Mesothelial cell of epicardium (in vitro differentiated cells): ENCODE measurements around the gene EFCAB8. TPM values are rescaled to one million over a fixed set of nuclear protein-coding genes. Genes with fewer than 3 reads are reported as not detected.

Experiments used
- DNase-seq, 2 experiments: peaks; one replicate each; pipeline ENCODE4 v3.0.0; 2021; ENCODE audit warnings: low spot score in 2 of 2; ENCODE audit not compliant: unreplicated experiment in 2 of 2
- H3K27ac Mint-ChIP-seq: 2 replicates; pipeline ENCODE4 v1.8.0; 2021; ENCODE audit warnings: mixed read lengths
- H3K27me3 Mint-ChIP-seq: 2 replicates; pipeline ENCODE4 v1.8.0; 2021; ENCODE audit warnings: low read depth, mixed read lengths
- H3K36me3 Mint-ChIP-seq: 2 replicates; pipeline ENCODE4 v1.8.0; 2021; ENCODE audit warnings: mixed read lengths
- H3K4me1 Mint-ChIP-seq: 2 replicates; pipeline ENCODE4 v1.8.0; 2021; ENCODE audit warnings: mixed read lengths
- H3K4me3 Mint-ChIP-seq: 2 replicates; pipeline ENCODE4 v1.8.0; 2021; ENCODE audit warnings: mild to moderate bottlenecking, moderate library complexity, mixed read lengths
- H3K9me3 Mint-ChIP-seq: 2 replicates; pipeline ENCODE4 v1.8.0; 2021; ENCODE audit warnings: mixed read lengths
- CTCF ChIP-seq: fragments of 200-600 bp; sonication (generic); IDR thresholded peaks from one replicate; pipeline ENCODE4 v1.5.0; 2021; ENCODE audit warnings: antibody characterized with exemption; ENCODE audit not compliant: unreplicated experiment
- total RNA-seq: library from RNA; stranded (reverse); gene quantifications from 3 replicates; pipeline ENCODE4 v1.2.1, GENCODE V29; 2021

EFCAB8 gene
- total RNA-seq, 1 donor from 2014 or later, result 0.47 TPM

DNA sequence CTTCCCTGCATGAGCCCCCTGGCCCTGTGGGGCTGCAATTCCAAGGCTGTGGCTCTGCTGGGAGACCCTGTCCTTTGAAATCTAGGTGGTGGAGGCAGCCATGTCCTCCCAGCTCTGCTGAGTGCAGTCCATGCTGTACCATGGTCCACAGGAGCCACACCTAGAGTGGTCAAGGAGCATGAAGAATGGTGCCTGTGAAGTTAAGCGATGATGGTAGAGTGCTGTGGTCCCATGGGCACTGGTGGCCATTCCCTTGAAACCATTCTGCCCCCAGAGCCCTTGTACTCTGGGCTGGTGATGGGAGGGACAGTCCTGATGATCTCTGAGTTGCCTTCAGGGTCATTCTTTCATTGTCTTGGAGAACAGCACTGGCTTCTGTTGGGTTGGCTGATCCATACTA is 55.3 kb downstream of the EFCAB8 start:
- Mint-ChIP-seq H3K9me3 (peaks cover 12% of the 10 kb centered on the region), H3K36me3 (no peaks in the 10 kb centered on the region), H3K27me3 (peaks cover 1% of the 10 kb centered on the region), H3K4me3 (no peak overlapping the region), H3K27ac (no peak overlapping the region), H3K4me1 (no peaks in the 10 kb centered on the region)
- TF ChIP-seq CTCF, result no peak
- DNase-seq, result peak in 1 of 2 experiments; percentile 21

- H3K4me3 Mint-ChIP-seq, result no peak overlapping the region
- no peak for DNase-seq
- no peak overlapping the region for H3K27ac Mint-ChIP-seq
- no peaks in the 10 kb centered on the region for H3K4me1 Mint-ChIP-seq
- peaks cover 13% of the 10 kb centered on the region for H3K27me3 Mint-ChIP-seq
- no peak for TF ChIP-seq CTCF
- H3K9me3 Mint-ChIP-seq, result peaks cover 12% of the 10 kb centered on the region
- H3K36me3 Mint-ChIP-seq, result no peaks in the 10 kb centered on the region
Measured at GRCh38 chr20:32917191-32917950, 58.6 kb downstream of the EFCAB8 start.

DNA sequence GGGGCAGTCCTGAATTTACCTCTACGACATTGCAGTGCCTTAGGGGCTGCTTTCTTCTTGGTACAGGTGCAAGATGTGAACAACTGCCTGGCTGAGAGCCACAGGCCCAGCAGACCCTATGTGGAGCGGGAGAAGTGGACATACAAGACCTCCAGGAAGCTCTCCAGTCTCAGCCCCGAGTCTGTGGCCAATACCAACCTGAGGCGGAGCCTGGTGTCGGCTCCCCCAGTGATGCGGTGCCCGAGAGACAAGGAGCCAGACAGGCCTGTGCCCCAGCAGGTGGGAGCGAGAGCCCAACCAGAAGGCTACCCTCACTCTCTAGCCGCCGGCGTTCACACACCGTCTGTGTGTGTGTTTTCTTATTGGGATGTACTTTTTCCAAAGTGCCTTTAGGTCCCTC is 59.6 kb downstream of the EFCAB8 start:
- Mint-ChIP-seq H3K4me1 (no peaks in the 10 kb centered on the region), H3K4me3 (no peak overlapping the region), H3K27me3 (peaks cover 14% of the 10 kb centered on the region), H3K36me3 (no peaks in the 10 kb centered on the region), H3K27ac (no peak overlapping the region), H3K9me3 (peaks cover 12% of the 10 kb centered on the region)
- DNase-seq, result no peak
- TF ChIP-seq CTCF, result no peak

- H3K9me3 Mint-ChIP-seq, result peaks cover 12% of the 10 kb centered on the region
- H3K4me3 Mint-ChIP-seq, result no peak overlapping the region
- H3K4me1 Mint-ChIP-seq, result no peaks in the 10 kb centered on the region
- TF ChIP-seq CTCF, result no peak
- H3K27ac Mint-ChIP-seq, result no peak overlapping the region
- H3K36me3 Mint-ChIP-seq, result no peaks in the 10 kb centered on the region
- peaks cover 14% of the 10 kb centered on the region for H3K27me3 Mint-ChIP-seq
- DNase-seq, result no peak
Measured at GRCh38 chr20:32918751-32919150, 60.0 kb downstream of the EFCAB8 start.

DNA sequence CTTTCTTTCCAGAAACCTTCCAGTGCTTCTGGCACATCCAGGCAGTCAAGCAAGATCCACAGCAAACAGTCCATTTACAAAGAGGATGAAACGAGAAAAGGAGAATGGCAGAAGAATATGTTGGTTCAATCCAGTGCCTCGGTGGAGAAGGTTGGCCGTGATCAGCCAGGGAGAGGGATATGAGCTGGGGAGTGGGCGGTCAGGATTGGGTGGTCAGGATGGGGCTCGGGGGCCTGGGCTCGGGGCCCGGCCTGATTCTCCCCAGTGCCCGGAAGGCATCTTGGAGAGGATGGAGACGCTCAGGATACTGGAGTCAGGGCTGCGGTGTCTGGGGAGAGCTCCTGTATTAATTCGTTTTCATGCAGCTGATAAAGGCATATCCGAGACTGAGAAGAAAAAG is 61.3 kb downstream of the EFCAB8 start:
- Mint-ChIP-seq H3K27ac (no peak overlapping the region), H3K27me3 (peaks cover 14% of the 10 kb centered on the region), H3K36me3 (no peaks in the 10 kb centered on the region), H3K9me3 (peaks cover 4% of the 10 kb centered on the region), H3K4me3 (no peak overlapping the region), H3K4me1 (no peaks in the 10 kb centered on the region)
- no peak for TF ChIP-seq CTCF
- DNase-seq, result no peak
